ENCODE results near the gene FHIT.

The FHIT gene

DNA sequence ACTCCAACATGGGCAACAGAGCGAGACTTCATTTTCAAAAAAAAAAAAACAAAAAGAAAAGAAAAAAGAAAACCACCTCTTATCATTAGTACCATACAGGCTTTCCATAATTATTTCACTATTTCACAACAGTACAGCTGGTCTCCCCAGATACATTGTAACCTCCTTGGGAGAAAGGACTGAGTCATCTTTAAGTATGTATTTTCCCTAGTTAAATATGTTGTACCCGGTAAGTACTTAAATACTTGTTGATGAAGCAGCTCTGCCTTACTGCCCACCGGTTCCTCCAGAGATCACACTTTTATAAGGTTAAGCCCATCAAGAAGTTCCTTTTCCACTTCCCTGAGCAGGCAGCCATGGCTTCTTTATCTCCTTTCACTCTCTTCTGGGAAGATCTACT is 1412.0 kb downstream of the FHIT start:
- TF ChIP-seq, protein P1, sequence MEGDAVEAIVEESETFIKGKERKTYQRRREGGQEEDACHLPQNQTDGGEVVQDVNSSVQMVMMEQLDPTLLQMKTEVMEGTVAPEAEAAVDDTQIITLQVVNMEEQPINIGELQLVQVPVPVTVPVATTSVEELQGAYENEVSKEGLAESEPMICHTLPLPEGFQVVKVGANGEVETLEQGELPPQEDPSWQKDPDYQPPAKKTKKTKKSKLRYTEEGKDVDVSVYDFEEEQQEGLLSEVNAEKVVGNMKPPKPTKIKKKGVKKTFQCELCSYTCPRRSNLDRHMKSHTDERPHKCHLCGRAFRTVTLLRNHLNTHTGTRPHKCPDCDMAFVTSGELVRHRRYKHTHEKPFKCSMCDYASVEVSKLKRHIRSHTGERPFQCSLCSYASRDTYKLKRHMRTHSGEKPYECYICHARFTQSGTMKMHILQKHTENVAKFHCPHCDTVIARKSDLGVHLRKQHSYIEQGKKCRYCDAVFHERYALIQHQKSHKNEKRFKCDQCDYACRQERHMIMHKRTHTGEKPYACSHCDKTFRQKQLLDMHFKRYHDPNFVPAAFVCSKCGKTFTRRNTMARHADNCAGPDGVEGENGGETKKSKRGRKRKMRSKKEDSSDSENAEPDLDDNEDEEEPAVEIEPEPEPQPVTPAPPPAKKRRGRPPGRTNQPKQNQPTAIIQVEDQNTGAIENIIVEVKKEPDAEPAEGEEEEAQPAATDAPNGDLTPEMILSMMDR (IDR thresholded peaks at IDR 0.05), result no peak
- no peaks in the 10 kb centered on the region for H3K36me3 ChIP-seq
- H3K4me1 ChIP-seq (ENCODE audit: control insufficient read depth in 1 of 2, insufficient read depth in 1 of 2, low read depth in 1 of 2, low read length in 1 of 2), result no peaks in the 10 kb centered on the region
- no peak overlapping the region for H3K4me3 ChIP-seq (ENCODE audit: low read depth in 1 of 2, low read length in 1 of 2)
- H3K27me3 ChIP-seq, result no peaks in the 10 kb centered on the region
- no peaks in the 10 kb centered on the region for H3K9me3 ChIP-seq
- H3K27ac ChIP-seq, result no peak overlapping the region

DNA sequence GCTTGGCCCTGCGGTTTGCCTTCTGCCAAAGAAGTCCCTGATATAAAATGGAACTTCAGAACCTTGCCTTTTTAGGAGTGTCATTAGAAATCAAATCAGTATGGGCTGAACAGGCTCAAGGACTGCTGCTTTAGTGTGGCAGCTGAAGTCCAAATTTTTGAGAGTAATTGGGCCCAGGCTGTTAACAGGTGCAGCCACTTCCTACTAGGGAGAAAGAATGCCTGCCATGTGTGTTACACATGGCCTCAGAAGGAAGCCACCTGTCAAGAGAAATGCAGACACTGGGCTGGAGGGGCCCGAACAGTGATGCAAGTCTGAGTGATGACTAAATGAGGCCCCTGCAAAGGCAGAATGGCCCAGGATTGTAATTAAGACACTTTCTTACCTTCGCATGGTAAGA is 1414.7 kb downstream of the FHIT start:
- Histone ChIP-seq H3K4me1 (ENCODE audit: control insufficient read depth in 1 of 2, insufficient read depth in 1 of 2, low read depth in 1 of 2, low read length in 1 of 2) (no peaks in the 10 kb centered on the region), H3K27me3 (no peaks in the 10 kb centered on the region), H3K4me3 (ENCODE audit: low read depth in 1 of 2, low read length in 1 of 2) (no peak overlapping the region), H3K36me3 (no peaks in the 10 kb centered on the region), H3K9me3 (no peaks in the 10 kb centered on the region), H3K27ac (no peak overlapping the region)
- TF ChIP-seq, protein P1 (IDR thresholded peaks at IDR 0.05), result no peak

DNA sequence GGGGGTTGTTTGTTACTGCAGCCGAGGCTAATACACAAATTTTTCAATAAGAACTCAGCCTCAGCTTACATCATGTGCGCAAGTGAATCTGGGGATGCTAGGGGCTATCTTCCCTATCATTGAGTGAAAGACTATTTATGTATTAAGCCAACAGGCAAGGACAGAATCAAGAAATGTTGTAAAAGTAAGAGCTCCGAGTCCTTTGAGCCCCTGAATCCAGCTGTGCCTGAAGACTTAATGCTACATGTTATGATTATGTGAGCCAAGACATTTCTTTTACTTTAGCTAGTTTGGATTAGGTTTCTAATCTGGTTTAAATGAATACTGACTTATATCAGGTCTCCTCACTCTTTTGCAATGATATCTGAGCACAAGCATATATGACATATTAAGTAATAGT is 1418.5 kb downstream of the FHIT start:
- Histone ChIP-seq H3K36me3 (no peaks in the 10 kb centered on the region), H3K9me3 (no peaks in the 10 kb centered on the region), H3K4me3 (ENCODE audit: low read depth in 1 of 2, low read length in 1 of 2) (no peak overlapping the region), H3K27me3 (no peaks in the 10 kb centered on the region), H3K27ac (no peak overlapping the region), H3K4me1 (ENCODE audit: control insufficient read depth in 1 of 2, insufficient read depth in 1 of 2, low read depth in 1 of 2, low read length in 1 of 2) (no peaks in the 10 kb centered on the region)
- TF ChIP-seq, protein P1 (IDR thresholded peaks at IDR 0.05), result no peak

DNA sequence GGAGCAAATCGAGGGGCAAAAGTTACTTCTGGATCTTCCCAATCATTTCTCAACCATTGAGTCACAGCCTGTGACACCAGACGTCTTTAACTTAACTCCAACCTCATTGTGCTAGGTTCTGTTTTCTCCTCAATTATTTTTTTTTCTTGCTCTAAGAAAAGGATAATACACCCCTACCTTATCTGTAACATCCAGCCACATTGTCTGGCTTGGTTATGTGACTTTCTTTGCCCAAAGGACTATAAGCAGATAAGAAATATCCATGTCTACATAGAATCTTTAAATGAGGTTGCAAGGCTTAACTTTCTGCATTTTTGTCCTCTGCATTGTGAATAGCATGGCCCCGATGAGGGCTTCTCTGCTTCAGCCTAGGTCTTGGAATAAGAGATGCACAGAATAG is 1419.0 kb downstream of the FHIT start:
- TF ChIP-seq, protein P1 (IDR thresholded peaks at IDR 0.05), result no peak
- H3K4me1 ChIP-seq (ENCODE audit: control insufficient read depth in 1 of 2, insufficient read depth in 1 of 2, low read depth in 1 of 2, low read length in 1 of 2), result no peaks in the 10 kb centered on the region
- H3K4me3 ChIP-seq (ENCODE audit: low read depth in 1 of 2, low read length in 1 of 2), result no peak overlapping the region
- H3K36me3 ChIP-seq, result no peaks in the 10 kb centered on the region
- H3K27me3 ChIP-seq, result no peaks in the 10 kb centered on the region
- no peak overlapping the region for H3K27ac ChIP-seq
- H3K9me3 ChIP-seq, result no peaks in the 10 kb centered on the region

DNA sequence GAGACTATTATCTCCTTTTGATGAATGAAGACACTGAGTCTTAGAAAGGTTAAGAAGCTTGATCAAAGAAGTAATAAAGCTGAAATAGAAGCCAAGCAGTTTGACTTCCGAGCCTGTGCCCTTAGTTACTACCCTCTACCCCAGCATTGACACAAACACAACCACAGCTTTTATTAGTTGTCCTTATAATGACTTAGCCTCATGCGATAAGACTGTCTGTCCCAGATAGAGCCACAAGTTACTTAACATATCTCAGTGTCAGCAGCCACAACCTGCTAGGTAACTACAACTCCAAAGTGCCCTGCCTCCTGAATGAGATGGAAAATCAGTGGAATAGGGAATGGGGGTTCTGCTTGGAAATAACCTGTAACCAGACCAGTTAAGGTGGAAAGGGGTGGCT is 1419.9 kb downstream of the FHIT start:
- Histone ChIP-seq H3K9me3 (no peaks in the 10 kb centered on the region), H3K4me3 (ENCODE audit: low read depth in 1 of 2, low read length in 1 of 2) (no peak overlapping the region), H3K27me3 (no peaks in the 10 kb centered on the region), H3K36me3 (no peaks in the 10 kb centered on the region), H3K27ac (no peak overlapping the region), H3K4me1 (ENCODE audit: control insufficient read depth in 1 of 2, insufficient read depth in 1 of 2, low read depth in 1 of 2, low read length in 1 of 2) (no peaks in the 10 kb centered on the region)
- TF ChIP-seq, protein P1 (IDR thresholded peaks at IDR 0.05), result no peak

DNA sequence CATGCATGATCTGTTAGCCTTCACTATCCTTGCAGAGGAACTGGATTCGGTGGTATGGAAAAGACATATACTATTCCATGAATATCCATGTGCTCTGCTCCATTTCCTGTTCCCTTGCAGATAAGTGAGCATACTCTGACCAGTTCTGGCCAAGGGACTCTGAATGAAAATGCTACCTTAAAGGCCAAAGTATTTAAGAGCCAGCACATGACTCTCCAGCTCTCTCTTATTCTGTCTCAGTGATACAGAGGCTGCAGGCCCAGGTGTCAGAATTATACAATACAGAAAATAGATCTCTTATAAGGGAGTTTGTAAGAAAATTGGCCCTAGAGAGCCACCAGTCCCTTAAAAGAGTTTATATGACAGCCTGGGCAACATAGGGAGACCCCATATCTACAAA is 1421.7 kb downstream of the FHIT start:
- H3K36me3 ChIP-seq, result no peaks in the 10 kb centered on the region
- H3K27ac ChIP-seq, result no peak overlapping the region
- no peaks in the 10 kb centered on the region for H3K9me3 ChIP-seq
- no peaks in the 10 kb centered on the region for H3K4me1 ChIP-seq (ENCODE audit: control insufficient read depth in 1 of 2, insufficient read depth in 1 of 2, low read depth in 1 of 2, low read length in 1 of 2)
- no peak overlapping the region for H3K4me3 ChIP-seq (ENCODE audit: low read depth in 1 of 2, low read length in 1 of 2)
- TF ChIP-seq, protein P1 (IDR thresholded peaks at IDR 0.05), result no peak
- no peaks in the 10 kb centered on the region for H3K27me3 ChIP-seq

All from neutrophil (primary cell).